ES-I3 (cell line): ENCODE results near the gene DOCK10.

Experiments
- H3K36me3 ChIP-seq: 2 replicates; pipeline ENCODE4 v1.6.1; 2013; ENCODE audit warnings: mild to moderate bottlenecking, low read length, control low read depth, moderate library complexity; ENCODE audit not compliant: insufficient read depth
- H3K4me1 ChIP-seq: 2 replicates; pipeline ENCODE4 v1.6.1; 2013; ENCODE audit warnings: mild to moderate bottlenecking, control low read depth, low read length; ENCODE audit not compliant: insufficient read depth
- H3K9ac ChIP-seq: 2 replicates; pipeline ENCODE4 v1.6.1; 2013; ENCODE audit warnings: low read depth, mild to moderate bottlenecking, low read length, moderate library complexity
- H3K9me3 ChIP-seq: 2 replicates; pipeline ENCODE4 v1.6.1; 2013; ENCODE audit warnings: mild to moderate bottlenecking, low read length, moderate library complexity; ENCODE audit not compliant: control insufficient read depth, insufficient read depth

The DOCK10 gene

GRCh38 chr2:224969633-224970260, 72.5 kb downstream of the DOCK10 start:
- no peaks in the 10 kb centered on the region for H3K36me3 ChIP-seq
- H3K9ac ChIP-seq: no peak overlapping the region
- H3K9me3 ChIP-seq: no peaks in the 10 kb centered on the region
- no peaks in the 10 kb centered on the region for H3K4me1 ChIP-seq

GRCh38 chr2:224969095-224969494, 73.2 kb downstream of the DOCK10 start:
- no peak overlapping the region for H3K9ac ChIP-seq
- no peaks in the 10 kb centered on the region for H3K36me3 ChIP-seq
- no peaks in the 10 kb centered on the region for H3K4me1 ChIP-seq

GRCh38 chr2:224968051-224968450, 74.2 kb downstream of the DOCK10 start:
- Histone ChIP-seq H3K9ac (no peak overlapping the region), H3K4me1 (no peaks in the 10 kb centered on the region), H3K9me3 (no peaks in the 10 kb centered on the region), H3K36me3 (no peaks in the 10 kb centered on the region)

More at GRCh38 chr2:224969095-224969494, 73.2 kb downstream of the DOCK10 start:
- H3K9me3 ChIP-seq: no peaks in the 10 kb centered on the region

- H3K9me3 ChIP-seq: no peaks in the 10 kb centered on the region
- no peaks in the 10 kb centered on the region for H3K4me1 ChIP-seq
- H3K9ac ChIP-seq: no peak overlapping the region
- H3K36me3 ChIP-seq: no peaks in the 10 kb centered on the region
Observed at GRCh38 chr2:224966613-224967012, 75.7 kb downstream of the DOCK10 start.

- Histone ChIP-seq H3K36me3 (no peaks in the 10 kb centered on the region), H3K9ac (no peak overlapping the region), H3K9me3 (no peaks in the 10 kb centered on the region), H3K4me1 (no peaks in the 10 kb centered on the region)
Observed at GRCh38 chr2:224959556-224959955, 82.7 kb downstream of the DOCK10 start.

- no peaks in the 10 kb centered on the region for H3K4me1 ChIP-seq
- no peak overlapping the region for H3K9ac ChIP-seq
- no peaks in the 10 kb centered on the region for H3K36me3 ChIP-seq
- H3K9me3 ChIP-seq: no peaks in the 10 kb centered on the region
Observed at GRCh38 chr2:224958873-224959272, 83.4 kb downstream of the DOCK10 start.

GRCh38 chr2:224958462-224958857, 83.8 kb downstream of the DOCK10 start:
- Histone ChIP-seq H3K4me1 (no peaks in the 10 kb centered on the region), H3K9me3 (no peaks in the 10 kb centered on the region), H3K36me3 (no peaks in the 10 kb centered on the region), H3K9ac (no peak overlapping the region)

GRCh38 chr2:224957540-224958461, 84.5 kb downstream of the DOCK10 start:
- no peaks in the 10 kb centered on the region for H3K36me3 ChIP-seq
- H3K9me3 ChIP-seq: no peaks in the 10 kb centered on the region
- no peaks in the 10 kb centered on the region for H3K4me1 ChIP-seq
- H3K9ac ChIP-seq: no peak overlapping the region

- Histone ChIP-seq H3K9ac (no peak overlapping the region), H3K9me3 (no peaks in the 10 kb centered on the region), H3K4me1 (no peaks in the 10 kb centered on the region), H3K36me3 (no peaks in the 10 kb centered on the region)
Observed at GRCh38 chr2:224956706-224957105, 85.6 kb downstream of the DOCK10 start.

- Histone ChIP-seq H3K9ac (no peak overlapping the region), H3K36me3 (no peaks in the 10 kb centered on the region), H3K9me3 (no peaks in the 10 kb centered on the region), H3K4me1 (no peaks in the 10 kb centered on the region)
Observed at GRCh38 chr2:224954980-224955379, 87.3 kb downstream of the DOCK10 start.

GRCh38 chr2:224952936-224953657, 89.2 kb downstream of the DOCK10 start:
- H3K4me1 ChIP-seq: no peaks in the 10 kb centered on the region
- H3K36me3 ChIP-seq: no peaks in the 10 kb centered on the region
- no peak overlapping the region for H3K9ac ChIP-seq
- H3K9me3 ChIP-seq: no peaks in the 10 kb centered on the region

- Histone ChIP-seq H3K4me1 (no peaks in the 10 kb centered on the region), H3K9me3 (no peaks in the 10 kb centered on the region), H3K36me3 (no peaks in the 10 kb centered on the region), H3K9ac (no peak overlapping the region)
Observed at GRCh38 chr2:224951723-224952481, 90.4 kb downstream of the DOCK10 start.

- Histone ChIP-seq H3K9me3 (no peaks in the 10 kb centered on the region), H3K36me3 (no peaks in the 10 kb centered on the region), H3K9ac (no peak overlapping the region), H3K4me1 (no peaks in the 10 kb centered on the region)
Observed at GRCh38 chr2:224948859-224949258, 93.4 kb downstream of the DOCK10 start.

- H3K4me1 ChIP-seq: no peaks in the 10 kb centered on the region
- no peak overlapping the region for H3K9ac ChIP-seq
- no peaks in the 10 kb centered on the region for H3K9me3 ChIP-seq
- no peaks in the 10 kb centered on the region for H3K36me3 ChIP-seq
Observed at GRCh38 chr2:224948005-224948404, 94.3 kb downstream of the DOCK10 start.
